ENCODE data around the gene ZNF789. TPM values are rescaled to one million over a fixed set of nuclear protein-coding genes. Genes with fewer than 3 reads are reported as not detected.

The ZNF789 gene
- total and polyA plus RNA-seq, 2 of the 13 experiments (the other 11 are each of a cell fraction or from before 2014, with no cell fraction given): 19.8 to 25.1 TPM

DNA sequence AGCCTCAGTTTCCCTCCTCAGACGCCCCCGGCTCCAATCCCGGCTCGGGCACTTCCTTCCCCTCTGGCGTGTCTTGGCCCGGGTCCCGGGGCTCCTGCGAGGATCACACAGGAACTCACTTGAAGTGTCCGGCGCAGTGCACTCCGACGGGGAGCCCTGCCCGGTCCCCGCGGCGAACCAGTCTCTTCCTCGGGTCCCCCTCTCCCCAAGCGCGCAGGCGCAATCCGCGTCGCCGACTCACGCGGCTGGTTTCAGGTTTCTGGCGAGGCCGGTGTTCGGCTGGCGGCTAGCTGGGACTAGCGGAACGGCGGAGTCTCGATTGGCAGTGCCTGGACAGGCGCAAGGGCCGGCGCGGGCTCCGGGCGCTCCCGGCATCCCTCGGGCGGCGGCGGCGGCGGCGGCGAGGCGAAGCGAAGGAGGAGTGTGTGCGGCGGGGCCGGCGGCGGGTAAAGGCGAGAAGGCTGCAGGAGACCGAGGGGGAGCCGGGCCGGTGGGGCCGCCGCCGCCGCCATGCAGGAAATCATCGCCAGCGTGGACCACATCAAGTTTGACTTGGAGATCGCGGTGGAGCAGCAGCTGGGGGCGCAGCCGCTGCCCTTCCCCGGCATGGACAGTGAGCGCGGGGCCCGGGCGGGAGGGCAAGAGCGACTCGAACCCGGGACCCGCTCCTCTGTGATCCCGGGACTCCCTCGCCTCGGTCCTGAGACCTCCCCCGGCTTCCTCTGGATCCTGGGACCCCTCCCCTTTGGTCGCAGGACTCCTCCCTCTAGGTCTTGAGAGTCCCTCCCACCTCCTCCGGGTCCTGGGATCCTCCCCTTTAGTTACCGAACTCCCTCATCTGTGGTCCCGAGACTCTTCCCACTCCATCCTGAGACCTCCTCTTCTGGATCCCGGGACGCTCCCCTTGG is 33.9 kb upstream of the ZNF789 start, which contains the start of the genes CPSF4 and PTCD1 (continued):
- TF ChIP-seq, protein P1, sequence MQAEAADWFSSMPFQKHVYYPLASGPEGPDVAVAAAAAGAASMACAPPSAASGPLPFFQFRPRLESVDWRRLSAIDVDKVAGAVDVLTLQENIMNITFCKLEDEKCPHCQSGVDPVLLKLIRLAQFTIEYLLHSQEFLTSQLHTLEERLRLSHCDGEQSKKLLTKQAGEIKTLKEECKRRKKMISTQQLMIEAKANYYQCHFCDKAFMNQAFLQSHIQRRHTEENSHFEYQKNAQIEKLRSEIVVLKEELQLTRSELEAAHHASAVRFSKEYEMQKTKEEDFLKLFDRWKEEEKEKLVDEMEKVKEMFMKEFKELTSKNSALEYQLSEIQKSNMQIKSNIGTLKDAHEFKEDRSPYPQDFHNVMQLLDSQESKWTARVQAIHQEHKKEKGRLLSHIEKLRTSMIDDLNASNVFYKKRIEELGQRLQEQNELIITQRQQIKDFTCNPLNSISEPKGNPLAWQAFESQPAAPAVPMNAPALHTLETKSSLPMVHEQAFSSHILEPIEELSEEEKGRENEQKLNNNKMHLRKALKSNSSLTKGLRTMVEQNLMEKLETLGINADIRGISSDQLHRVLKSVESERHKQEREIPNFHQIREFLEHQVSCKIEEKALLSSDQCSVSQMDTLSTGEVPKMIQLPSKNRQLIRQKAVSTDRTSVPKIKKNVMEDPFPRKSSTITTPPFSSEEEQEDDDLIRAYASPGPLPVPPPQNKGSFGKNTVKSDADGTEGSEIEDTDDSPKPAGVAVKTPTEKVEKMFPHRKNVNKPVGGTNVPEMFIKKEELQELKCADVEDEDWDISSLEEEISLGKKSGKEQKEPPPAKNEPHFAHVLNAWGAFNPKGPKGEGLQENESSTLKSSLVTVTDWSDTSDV (CRISPR knock-in tag; IDR thresholded peaks at IDR 0.05): no peak
- TF ChIP-seq CCDC6 (CRISPR knock-in tag; IDR thresholded peaks at IDR 0.05) (peak; percentile 96), ZNF550 (CRISPR knock-in tag; IDR thresholded peaks at IDR 0.05; ENCODE audit: borderline replicate concordance) (no peak), SUZ12 (IDR thresholded peaks at IDR 0.05; ENCODE audit: low read depth, low read length) (no peak), ZFP36 (IDR thresholded peaks at IDR 0.05; ENCODE audit: borderline replicate concordance, low read depth, low read length, partially characterized antibody) (no peak), ZNF460 (CRISPR knock-in tag; IDR thresholded peaks at IDR 0.05; ENCODE audit: borderline replicate concordance) (no peak), SOX13 (IDR thresholded peaks at IDR 0.05) (no peak), SOX13 (CRISPR knock-in tag; conservative IDR thresholded peaks at IDR 0.05 in 1 of 2, IDR thresholded peaks at IDR 0.05 in 1 of 2) (no peak), ZMAT3 (CRISPR knock-in tag; conservative IDR thresholded peaks at IDR 0.05) (peak; percentile 67; the same call in 1 of the 2 replicates), NFE2 (CRISPR knock-in tag; IDR thresholded peaks at IDR 0.05) (no peak), ZNF773 (CRISPR knock-in tag; IDR thresholded peaks at IDR 0.05; ENCODE audit: borderline replicate concordance) (no peak)
- TF ChIP-seq, protein P2, sequence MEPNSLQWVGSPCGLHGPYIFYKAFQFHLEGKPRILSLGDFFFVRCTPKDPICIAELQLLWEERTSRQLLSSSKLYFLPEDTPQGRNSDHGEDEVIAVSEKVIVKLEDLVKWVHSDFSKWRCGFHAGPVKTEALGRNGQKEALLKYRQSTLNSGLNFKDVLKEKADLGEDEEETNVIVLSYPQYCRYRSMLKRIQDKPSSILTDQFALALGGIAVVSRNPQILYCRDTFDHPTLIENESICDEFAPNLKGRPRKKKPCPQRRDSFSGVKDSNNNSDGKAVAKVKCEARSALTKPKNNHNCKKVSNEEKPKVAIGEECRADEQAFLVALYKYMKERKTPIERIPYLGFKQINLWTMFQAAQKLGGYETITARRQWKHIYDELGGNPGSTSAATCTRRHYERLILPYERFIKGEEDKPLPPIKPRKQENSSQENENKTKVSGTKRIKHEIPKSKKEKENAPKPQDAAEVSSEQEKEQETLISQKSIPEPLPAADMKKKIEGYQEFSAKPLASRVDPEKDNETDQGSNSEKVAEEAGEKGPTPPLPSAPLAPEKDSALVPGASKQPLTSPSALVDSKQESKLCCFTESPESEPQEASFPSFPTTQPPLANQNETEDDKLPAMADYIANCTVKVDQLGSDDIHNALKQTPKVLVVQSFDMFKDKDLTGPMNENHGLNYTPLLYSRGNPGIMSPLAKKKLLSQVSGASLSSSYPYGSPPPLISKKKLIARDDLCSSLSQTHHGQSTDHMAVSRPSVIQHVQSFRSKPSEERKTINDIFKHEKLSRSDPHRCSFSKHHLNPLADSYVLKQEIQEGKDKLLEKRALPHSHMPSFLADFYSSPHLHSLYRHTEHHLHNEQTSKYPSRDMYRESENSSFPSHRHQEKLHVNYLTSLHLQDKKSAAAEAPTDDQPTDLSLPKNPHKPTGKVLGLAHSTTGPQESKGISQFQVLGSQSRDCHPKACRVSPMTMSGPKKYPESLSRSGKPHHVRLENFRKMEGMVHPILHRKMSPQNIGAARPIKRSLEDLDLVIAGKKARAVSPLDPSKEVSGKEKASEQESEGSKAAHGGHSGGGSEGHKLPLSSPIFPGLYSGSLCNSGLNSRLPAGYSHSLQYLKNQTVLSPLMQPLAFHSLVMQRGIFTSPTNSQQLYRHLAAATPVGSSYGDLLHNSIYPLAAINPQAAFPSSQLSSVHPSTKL (CRISPR knock-in tag; IDR thresholded peaks at IDR 0.05): no peak; the same call in 1 of the 2 replicates
- TF ChIP-seq, protein P3, sequence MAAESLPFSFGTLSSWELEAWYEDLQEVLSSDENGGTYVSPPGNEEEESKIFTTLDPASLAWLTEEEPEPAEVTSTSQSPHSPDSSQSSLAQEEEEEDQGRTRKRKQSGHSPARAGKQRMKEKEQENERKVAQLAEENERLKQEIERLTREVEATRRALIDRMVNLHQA (CRISPR knock-in tag; IDR thresholded peaks at IDR 0.05): no peak
- TF ChIP-seq, protein P4, sequence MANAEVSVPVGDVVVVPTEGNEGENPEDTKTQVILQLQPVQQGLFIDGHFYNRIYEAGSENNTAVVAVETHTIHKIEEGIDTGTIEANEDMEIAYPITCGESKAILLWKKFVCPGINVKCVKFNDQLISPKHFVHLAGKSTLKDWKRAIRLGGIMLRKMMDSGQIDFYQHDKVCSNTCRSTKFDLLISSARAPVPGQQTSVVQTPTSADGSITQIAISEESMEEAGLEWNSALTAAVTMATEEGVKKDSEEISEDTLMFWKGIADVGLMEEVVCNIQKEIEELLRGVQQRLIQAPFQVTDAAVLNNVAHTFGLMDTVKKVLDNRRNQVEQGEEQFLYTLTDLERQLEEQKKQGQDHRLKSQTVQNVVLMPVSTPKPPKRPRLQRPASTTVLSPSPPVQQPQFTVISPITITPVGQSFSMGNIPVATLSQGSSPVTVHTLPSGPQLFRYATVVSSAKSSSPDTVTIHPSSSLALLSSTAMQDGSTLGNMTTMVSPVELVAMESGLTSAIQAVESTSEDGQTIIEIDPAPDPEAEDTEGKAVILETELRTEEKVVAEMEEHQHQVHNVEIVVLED (CRISPR knock-in tag; IDR thresholded peaks at IDR 0.05; ENCODE audit: borderline replicate concordance): peak; percentile 95
- TF ChIP-seq, protein P5, sequence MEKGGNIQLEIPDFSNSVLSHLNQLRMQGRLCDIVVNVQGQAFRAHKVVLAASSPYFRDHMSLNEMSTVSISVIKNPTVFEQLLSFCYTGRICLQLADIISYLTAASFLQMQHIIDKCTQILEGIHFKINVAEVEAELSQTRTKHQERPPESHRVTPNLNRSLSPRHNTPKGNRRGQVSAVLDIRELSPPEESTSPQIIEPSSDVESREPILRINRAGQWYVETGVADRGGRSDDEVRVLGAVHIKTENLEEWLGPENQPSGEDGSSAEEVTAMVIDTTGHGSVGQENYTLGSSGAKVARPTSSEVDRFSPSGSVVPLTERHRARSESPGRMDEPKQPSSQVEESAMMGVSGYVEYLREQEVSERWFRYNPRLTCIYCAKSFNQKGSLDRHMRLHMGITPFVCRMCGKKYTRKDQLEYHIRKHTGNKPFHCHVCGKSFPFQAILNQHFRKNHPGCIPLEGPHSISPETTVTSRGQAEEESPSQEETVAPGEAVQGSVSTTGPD (CRISPR knock-in tag; IDR thresholded peaks at IDR 0.05): no peak

Data from HepG2 (cell line).